Activated CD4-positive, alpha-beta T cell treated with anti-CD3 and anti-CD28 coated beads, Interleukin-2, amount 50 U/mL, for 48 hours (primary cell): ENCODE results near the gene RIPOR2.
A peak's percentile ranks its signal among the peaks of the same experiment; 100 is the strongest.

Experiments
- DNase-seq, 2 experiments: peaks; one replicate each; pipeline ENCODE4 v3.0.0-alpha.2; 2020

Gene RIPOR2

GRCh38 chr6:24935366-24936152, at the start of gene RIPOR2:
RIPOR2 (minus strand) TSS chr6:24935960; CDS start chr6:24935898, 62 bp downstream.
- DNase-seq: peak; percentile 62 to 71

GRCh38 chr6:24985323-24985722, 49.6 kb upstream of the RIPOR2 start:
- no peak for DNase-seq

- no peak for DNase-seq
Observed at GRCh38 chr6:24982231-24982630, 46.5 kb upstream of the RIPOR2 start.

GRCh38 chr6:24981386-24981760, 45.6 kb upstream of the RIPOR2 start:
- no peak for DNase-seq

GRCh38 chr6:24980507-24981385, 45.0 kb upstream of the RIPOR2 start:
- no peak for DNase-seq

GRCh38 chr6:24979176-24979575, 43.4 kb upstream of the RIPOR2 start:
- DNase-seq: no peak

GRCh38 chr6:24974182-24975171, 38.7 kb upstream of the RIPOR2 start:
- DNase-seq: peak; percentile 38 to 41

- DNase-seq: no peak
Observed at GRCh38 chr6:24972311-24972958, 36.7 kb upstream of the RIPOR2 start.

GRCh38 chr6:24971067-24971466, 35.3 kb upstream of the RIPOR2 start:
- no peak for DNase-seq

GRCh38 chr6:24969343-24969860, 33.6 kb upstream of the RIPOR2 start:
- DNase-seq: no peak

GRCh38 chr6:24968783-24969182, 33.0 kb upstream of the RIPOR2 start:
- DNase-seq: no peak

GRCh38 chr6:24967211-24967610, 31.5 kb upstream of the RIPOR2 start:
- DNase-seq: no peak

GRCh38 chr6:24966381-24966780, 30.6 kb upstream of the RIPOR2 start:
- DNase-seq: no peak

- no peak for DNase-seq
Observed at GRCh38 chr6:24963887-24964570, 28.3 kb upstream of the RIPOR2 start.

- no peak for DNase-seq
Observed at GRCh38 chr6:24963339-24963738, 27.6 kb upstream of the RIPOR2 start.

GRCh38 chr6:24961852-24962251, 26.1 kb upstream of the RIPOR2 start:
- no peak for DNase-seq

- no peak for DNase-seq
Observed at GRCh38 chr6:24960991-24961475, 25.3 kb upstream of the RIPOR2 start.

- DNase-seq: no peak
Observed at GRCh38 chr6:24959319-24959718, 23.6 kb upstream of the RIPOR2 start.

- DNase-seq: no peak
Observed at GRCh38 chr6:24957199-24957598, 21.4 kb upstream of the RIPOR2 start.

GRCh38 chr6:24953726-24954125, 18.0 kb upstream of the RIPOR2 start:
- no peak for DNase-seq

- DNase-seq: no peak
Observed at GRCh38 chr6:24951811-24952299, 16.1 kb upstream of the RIPOR2 start.
